Measurements from ENCODE around the gene TGM2. TPM values are rescaled to one million over a fixed set of nuclear protein-coding genes. Genes with fewer than 3 reads are reported as not detected.

Gene TGM2
- total and polyA plus RNA-seq, 12 donors: 13.4 to 262 (median 98.3) TPM

DNA sequence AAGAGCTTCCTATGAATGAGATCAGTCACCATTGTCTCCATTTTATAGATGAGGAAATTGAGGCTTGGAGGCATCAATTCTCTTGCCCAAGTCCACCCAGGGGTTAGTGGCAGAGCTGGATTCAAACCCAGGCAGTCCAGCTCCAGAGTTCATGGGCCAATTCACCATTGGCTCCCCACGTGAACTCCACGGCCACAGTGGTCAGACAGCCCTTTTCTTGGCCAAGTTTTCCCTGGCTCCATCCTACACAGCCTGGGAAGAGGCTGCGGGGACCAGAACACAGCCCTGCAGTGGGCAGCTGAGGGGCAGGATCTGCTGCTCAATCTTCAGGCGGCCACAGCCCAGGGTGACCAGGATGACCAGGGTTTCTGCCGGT lies 20.5 kb downstream of the TGM2 start:
- no peak for DNase-seq
- Histone ChIP-seq H3K27ac (peak overlapping the region in 4 of 5 donors; percentile 33 to 92 (median 70)), H3K36me3 (replicated peaks in 1 of 2) (peaks cover 0 to 40% of the 10 kb centered on the region in 2 donors), H3K9me3 (replicated peaks in 1 of 3) (no peaks in the 10 kb centered on the region), H3K27me3 (no peaks in the 10 kb centered on the region), H3K4me3 (no peak overlapping the region), H3K4me1 (replicated peaks in 1 of 2) (peaks cover 12 to 32% of the 10 kb centered on the region in 2 donors)
- WGBS, 4 donors: 64 to 81% (median 77%) methylated on average over 5 of the region's 5 CpGs
- intact Hi-C loops (cut with DNase I): no loop called here
- TF ChIP-seq, protein P1, sequence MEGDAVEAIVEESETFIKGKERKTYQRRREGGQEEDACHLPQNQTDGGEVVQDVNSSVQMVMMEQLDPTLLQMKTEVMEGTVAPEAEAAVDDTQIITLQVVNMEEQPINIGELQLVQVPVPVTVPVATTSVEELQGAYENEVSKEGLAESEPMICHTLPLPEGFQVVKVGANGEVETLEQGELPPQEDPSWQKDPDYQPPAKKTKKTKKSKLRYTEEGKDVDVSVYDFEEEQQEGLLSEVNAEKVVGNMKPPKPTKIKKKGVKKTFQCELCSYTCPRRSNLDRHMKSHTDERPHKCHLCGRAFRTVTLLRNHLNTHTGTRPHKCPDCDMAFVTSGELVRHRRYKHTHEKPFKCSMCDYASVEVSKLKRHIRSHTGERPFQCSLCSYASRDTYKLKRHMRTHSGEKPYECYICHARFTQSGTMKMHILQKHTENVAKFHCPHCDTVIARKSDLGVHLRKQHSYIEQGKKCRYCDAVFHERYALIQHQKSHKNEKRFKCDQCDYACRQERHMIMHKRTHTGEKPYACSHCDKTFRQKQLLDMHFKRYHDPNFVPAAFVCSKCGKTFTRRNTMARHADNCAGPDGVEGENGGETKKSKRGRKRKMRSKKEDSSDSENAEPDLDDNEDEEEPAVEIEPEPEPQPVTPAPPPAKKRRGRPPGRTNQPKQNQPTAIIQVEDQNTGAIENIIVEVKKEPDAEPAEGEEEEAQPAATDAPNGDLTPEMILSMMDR (IDR thresholded peaks at IDR 0.05): no peak
- TF ChIP-seq POLR2A (IDR thresholded peaks at IDR 0.05): no peak

GRCh38 chr20:38143646-38144554 lies 21.2 kb downstream of the TGM2 start:
- Histone ChIP-seq H3K4me1 (replicated peaks in 1 of 2) (peaks cover 12 to 32% of the 10 kb centered on the region in 2 donors), H3K36me3 (replicated peaks in 1 of 2) (peaks cover 0 to 42% of the 10 kb centered on the region in 2 donors), H3K27me3 (no peaks in the 10 kb centered on the region), H3K9me3 (replicated peaks in 1 of 3) (no peaks in the 10 kb centered on the region), H3K4me3 (no peak overlapping the region), H3K27ac (peak overlapping the region; percentile 26 to 92 (median 60))
- intact Hi-C loops (cut with DNase I): no loop called here
- 25 to 41% (median 29%) methylated on average over 5 to 16 of the region's 16 CpGs for WGBS, 4 donors
- TF ChIP-seq, protein P1 (IDR thresholded peaks at IDR 0.05): no peak
- peak in 1 of 2 donors; percentile 47 for TF ChIP-seq POLR2A (IDR thresholded peaks at IDR 0.05)
- DNase-seq: peak; percentile 56 to 92 (median 86)

DNA sequence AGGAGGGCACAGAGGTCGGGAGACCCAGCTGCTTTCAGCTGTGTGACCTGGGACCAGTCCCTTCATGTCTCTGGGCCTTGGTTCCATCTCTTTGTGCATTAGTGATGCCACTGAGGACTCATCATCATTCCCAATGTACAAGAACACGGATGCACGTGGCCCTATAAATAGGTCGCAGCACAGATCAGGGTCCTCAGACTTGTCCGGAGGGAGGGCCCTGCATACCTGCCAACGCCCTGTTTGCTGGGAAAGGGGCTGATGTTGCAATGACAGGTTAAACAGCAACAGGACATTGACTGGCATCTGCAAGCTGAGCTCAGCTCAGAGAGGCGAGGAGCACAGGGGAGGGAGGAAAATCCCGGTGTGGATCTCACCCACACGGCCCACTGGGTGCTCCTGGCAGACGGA lies 21.8 kb downstream of the TGM2 start:
- H3K36me3 ChIP-seq (replicated peaks in 1 of 2): peaks cover 0 to 42% of the 10 kb centered on the region in 2 donors
- peak overlapping the region in 2 of 5 donors; percentile 80 to 92 for H3K27ac ChIP-seq
- WGBS, 4 donors: 68 to 81% (median 78%) methylated on average over 10 of the region's 10 CpGs
- intact Hi-C loops (cut with DNase I): no loop called here
- no peaks in the 10 kb centered on the region for H3K27me3 ChIP-seq
- H3K4me1 ChIP-seq (replicated peaks in 1 of 2): peaks cover 12 to 32% of the 10 kb centered on the region in 2 donors
- TF ChIP-seq, protein P1 (IDR thresholded peaks at IDR 0.05): no peak
- no peak for TF ChIP-seq POLR2A (IDR thresholded peaks at IDR 0.05)
- no peak for DNase-seq
- H3K9me3 ChIP-seq (replicated peaks in 1 of 3): no peaks in the 10 kb centered on the region
- H3K4me3 ChIP-seq: no peak overlapping the region

GRCh38 chr20:38141889-38142494 lies 23.1 kb downstream of the TGM2 start:
- Histone ChIP-seq H3K27me3 (no peaks in the 10 kb centered on the region), H3K27ac (peak overlapping the region in 1 of 5 donors; percentile 1), H3K36me3 (replicated peaks in 1 of 2) (peaks cover 0 to 39% of the 10 kb centered on the region in 2 donors), H3K4me1 (replicated peaks in 1 of 2) (peaks cover 12 to 32% of the 10 kb centered on the region in 2 donors), H3K4me3 (no peak overlapping the region), H3K9me3 (replicated peaks in 1 of 3) (no peaks in the 10 kb centered on the region)
- TF ChIP-seq, protein P1 (IDR thresholded peaks at IDR 0.05): no peak
- TF ChIP-seq POLR2A (IDR thresholded peaks at IDR 0.05): no peak
- intact Hi-C loops (cut with DNase I): no loop called here
- DNase-seq: no peak
- WGBS, 4 donors: 91 to 96% (median 96%) methylated on average over 9 to 16 of the region's 16 CpGs
